Neural progenitor cell (in vitro differentiated cells): Measurements from ENCODE around the gene YWHAB.

ENCODE experiments used
- EZH2 ChIP-seq: fragments of 200-600 bp; sonication (generic); IDR thresholded peaks from 2 replicates; pipeline ENCODE4 v1.6.1; 2017; ENCODE audit warnings: antibody characterized with exemption, mild to moderate bottlenecking, moderate library complexity
- TF ChIP-seq, protein P1 (sequence below): fragments of 200-600 bp; sonication (generic); IDR thresholded peaks from 2 replicates; pipeline ENCODE4 v1.5.1; 2017; ENCODE audit warnings: antibody characterized with exemption, mild to moderate bottlenecking

DNA sequence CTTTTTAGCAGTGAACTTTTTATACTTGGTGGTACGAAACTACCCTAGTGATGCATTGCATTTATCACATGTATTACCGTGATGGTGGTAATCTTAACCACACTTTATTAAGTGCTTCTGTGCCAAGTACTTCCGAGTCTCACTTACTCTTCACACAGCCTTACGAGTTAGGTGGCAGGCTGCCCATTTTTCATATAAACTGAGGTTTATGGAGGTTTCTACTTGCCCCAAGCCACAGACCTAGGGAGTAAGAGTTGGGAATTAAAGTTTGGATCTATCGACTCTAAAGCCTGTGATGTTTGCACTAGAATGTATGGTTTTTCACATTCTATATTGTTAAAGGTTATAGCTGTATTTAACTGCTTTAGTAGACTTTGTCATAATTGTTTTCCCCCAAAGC, 18.9 kb downstream of the YWHAB start:
- TF ChIP-seq, protein P1, sequence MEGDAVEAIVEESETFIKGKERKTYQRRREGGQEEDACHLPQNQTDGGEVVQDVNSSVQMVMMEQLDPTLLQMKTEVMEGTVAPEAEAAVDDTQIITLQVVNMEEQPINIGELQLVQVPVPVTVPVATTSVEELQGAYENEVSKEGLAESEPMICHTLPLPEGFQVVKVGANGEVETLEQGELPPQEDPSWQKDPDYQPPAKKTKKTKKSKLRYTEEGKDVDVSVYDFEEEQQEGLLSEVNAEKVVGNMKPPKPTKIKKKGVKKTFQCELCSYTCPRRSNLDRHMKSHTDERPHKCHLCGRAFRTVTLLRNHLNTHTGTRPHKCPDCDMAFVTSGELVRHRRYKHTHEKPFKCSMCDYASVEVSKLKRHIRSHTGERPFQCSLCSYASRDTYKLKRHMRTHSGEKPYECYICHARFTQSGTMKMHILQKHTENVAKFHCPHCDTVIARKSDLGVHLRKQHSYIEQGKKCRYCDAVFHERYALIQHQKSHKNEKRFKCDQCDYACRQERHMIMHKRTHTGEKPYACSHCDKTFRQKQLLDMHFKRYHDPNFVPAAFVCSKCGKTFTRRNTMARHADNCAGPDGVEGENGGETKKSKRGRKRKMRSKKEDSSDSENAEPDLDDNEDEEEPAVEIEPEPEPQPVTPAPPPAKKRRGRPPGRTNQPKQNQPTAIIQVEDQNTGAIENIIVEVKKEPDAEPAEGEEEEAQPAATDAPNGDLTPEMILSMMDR = no peak
- TF ChIP-seq EZH2 = no peak
